HG03342 (cell line): ENCODE results near the gene GAS2L2.
"Not testable (repeated sequence)": the region's sequence is repeated elsewhere in the genome, so short reads cannot be mapped to it uniquely, and the experiment has no call there.

Source experiments
- ATAC-seq: cut with Tn5 transposase; IDR thresholded peaks from one replicate; pipeline ENCODE4 v1.9.1; 2021; ENCODE audit warnings: mild to moderate bottlenecking, moderate library complexity; ENCODE audit not compliant: unreplicated experiment

The GAS2L2 gene

GRCh38 chr17:35773679-35774425 is 20.8 kb upstream of the GAS2L2 start:
- ATAC-seq: no peak

- ATAC-seq: no peak
Observed at GRCh38 chr17:35773129-35773528, 20.1 kb upstream of the GAS2L2 start.

GRCh38 chr17:35769895-35770486 is 17.0 kb upstream of the GAS2L2 start:
- no peak for ATAC-seq

GRCh38 chr17:35768797-35769196 is 15.8 kb upstream of the GAS2L2 start:
- ATAC-seq: no peak

DNA sequence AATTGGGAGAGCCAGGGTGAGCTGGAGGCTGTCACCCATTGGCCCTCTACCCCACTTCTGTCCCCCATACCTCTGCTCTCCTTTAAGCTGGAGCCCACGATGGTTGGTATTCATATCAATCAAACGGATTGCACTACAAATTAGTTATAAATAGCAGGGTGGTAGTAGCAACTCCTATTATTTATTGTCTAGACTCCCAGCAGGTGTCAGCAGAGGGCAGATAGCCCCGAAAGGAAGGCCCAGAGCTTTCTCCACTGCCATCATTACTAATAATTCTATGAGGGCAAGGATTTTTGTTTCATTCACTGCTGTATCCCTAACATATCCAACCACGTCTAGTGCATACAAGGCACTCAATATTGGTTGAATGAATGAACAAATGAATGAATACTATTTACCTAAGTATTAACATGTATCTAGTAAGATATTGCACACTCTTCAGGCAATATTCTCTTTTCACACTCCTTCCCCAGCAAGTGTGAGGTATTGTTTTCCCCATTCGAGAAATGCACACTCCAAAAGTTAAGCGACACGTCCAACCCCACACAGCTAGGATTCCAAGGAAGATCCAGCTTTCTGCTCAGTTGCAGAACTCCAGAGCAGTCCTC is 14.0 kb upstream of the GAS2L2 start:
- no peak for ATAC-seq

DNA sequence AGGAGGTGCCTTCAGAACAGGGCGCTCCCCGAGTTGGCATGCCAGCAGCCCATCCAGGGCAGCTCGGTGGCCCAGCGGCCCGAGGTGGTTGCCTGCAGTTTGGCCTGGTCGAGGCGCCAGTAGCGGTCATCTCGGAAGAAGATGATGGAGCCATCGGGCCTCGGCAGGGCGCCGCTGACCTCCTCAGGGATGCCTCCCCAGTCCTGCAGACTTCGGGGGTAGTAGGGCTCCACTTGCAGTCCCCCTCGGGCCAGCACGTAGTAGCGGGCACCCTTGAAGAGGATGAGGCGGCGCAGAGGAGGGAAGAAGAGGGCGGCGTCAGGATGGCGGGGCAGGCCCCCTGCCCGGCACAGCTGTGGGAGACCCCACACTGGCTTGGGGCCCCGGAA is 13.4 kb upstream of the GAS2L2 start:
- ATAC-seq: no peak

DNA sequence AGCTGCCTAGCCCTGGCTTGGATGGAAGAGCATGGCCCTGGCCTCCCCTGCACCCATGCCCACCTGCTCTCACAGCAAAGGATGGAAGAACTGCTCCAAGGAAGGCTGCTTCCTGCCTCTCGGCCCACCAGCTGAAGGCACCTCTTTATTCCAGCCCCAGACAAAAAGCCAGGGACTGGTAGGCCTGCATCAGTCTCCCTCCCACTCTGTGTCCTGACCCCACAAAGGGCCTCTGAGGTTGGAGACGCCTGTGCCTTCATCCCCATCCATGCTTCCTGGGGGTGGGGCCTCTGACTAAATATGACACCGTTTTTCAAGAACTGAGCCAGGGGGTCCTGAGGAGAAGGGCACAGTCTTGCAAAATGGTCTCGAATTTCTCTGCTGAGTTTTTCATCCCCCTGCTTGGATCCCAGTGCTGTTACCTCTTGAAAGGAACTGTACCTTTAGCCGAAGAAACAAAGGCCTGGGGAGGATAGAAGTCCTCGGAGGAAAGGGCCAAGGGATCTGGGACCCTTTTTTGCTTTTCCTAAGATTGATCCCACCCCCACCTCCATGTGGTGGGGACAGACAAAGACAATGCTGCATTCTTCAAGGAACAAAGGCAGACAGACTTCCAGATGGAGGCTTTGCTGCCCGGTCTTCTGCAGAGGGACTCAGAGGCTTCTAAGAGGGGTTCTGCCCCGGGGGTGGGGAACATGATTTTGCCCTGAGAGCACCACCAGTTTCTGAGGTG is 12.9 kb upstream of the GAS2L2 start:
- ATAC-seq: no peak

- ATAC-seq: no peak
Observed at GRCh38 chr17:35765086-35765710, 12.2 kb upstream of the GAS2L2 start.

DNA sequence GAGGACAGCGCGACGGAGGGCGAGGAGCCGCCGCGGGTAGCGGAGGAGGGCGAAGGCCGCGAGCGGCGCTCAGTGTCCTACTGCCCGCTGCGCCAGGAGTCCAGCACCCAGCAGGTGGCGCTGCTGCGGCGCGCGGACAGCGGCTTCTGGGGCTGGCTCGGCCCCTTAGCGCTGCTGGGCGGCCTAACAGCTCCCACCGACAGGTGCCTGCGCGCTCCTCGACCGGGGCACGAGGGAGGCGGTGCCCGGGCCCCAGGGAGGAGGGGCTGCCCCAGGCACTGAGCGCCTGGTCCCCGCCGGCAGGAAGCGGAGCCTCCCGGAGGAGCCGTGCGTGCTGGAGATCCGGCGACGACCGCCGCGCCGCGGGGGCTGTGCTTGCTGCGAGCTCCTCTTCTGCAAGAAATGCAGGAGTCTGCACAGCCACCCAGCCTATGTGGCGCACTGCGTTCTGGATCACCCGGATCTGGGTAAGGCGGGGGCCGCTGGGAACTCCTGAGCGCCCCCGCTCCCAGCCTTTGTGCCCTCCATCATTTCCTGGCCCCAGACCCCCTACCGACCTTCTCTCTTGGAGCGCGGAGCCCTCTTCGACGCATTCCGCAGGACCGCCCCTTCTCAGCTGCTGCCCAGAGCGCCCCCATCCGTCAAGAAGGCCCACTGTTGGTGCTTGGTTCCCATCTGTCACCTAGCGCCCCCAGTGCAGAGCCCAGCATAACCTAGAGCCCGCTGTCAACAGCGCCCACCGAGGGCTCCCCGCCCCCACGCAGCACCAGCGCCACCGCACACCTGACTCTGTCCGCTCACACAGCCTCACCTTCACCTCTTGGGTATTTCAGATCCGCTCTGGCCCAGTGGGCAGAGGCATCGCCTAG is 11.3 kb upstream of the GAS2L2 start:
- ATAC-seq: peak; percentile 89

DNA sequence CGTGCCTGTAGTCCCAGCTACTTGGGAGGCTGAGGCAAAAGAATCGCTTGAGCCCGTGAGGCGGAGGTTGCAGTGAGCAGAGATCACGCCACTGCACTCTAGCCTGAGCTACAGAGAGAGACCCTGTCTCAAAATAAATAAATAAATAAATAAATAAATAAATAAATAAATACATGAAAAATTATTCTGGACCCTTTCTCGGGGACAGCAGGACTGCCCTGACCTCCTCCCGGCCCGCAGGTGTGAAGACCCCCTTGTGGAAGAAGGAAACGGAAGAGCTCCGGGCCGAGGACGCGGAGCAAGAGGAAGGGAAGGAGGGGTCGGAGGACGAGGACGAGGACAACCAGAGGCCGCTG is 10.7 kb upstream of the GAS2L2 start:
- no peak for ATAC-seq

GRCh38 chr17:35761601-35762000 is 8.6 kb upstream of the GAS2L2 start:
- no peak for ATAC-seq

DNA sequence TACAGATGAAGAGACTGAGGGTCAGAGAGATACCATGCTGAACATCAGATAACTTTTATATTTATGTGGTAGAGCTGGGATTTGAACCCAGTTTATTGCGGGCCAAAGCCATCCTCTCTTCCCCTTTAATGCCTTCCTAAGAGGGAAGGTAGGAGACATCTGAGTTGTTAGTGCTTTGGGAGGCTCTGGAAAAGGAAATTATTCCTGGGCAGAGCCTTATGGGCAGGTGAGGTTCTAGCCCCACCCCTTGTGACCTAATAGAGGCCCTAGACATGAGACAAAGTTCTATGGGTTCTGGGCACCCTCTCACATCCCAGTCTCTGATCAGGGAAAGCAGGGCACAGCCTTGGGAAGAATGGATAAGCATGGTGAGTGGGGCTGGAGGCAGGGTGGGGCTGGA is 7.5 kb upstream of the GAS2L2 start, which contains the start of gene C17orf50:
Gene C17orf50, plus strand, starts transcription at position 301 of the 400 bp plus-strand sequence. Its CDS starts 55 bp downstream, at position 356.
- ATAC-seq: no peak

- ATAC-seq: no peak
Observed at GRCh38 chr17:35757243-35757642, 4.2 kb upstream of the GAS2L2 start.

DNA sequence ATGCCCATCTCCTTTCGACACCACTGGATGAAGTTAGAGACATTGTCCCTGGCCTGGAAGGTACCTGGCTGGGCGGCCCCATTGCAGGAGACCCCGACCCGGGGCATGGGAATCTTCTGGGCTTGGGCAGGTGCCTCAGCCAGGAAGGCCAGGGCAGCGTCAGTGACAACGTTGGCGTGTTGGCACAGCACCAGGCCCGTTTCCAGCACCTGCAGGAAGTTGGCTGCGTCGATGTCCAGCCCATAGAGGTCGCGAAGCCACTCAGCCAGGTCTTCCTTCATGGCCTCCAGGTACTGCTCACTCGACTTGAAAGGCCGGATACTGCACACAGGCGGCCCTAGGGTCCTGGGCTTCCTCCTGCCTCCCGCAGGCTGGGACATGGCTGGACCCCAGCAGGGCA is 568 bp downstream of the GAS2L2 start:
- no peak for ATAC-seq

GRCh38 chr17:35751541-35751940 is 1.5 kb downstream of the GAS2L2 start:
- ATAC-seq: not testable (repeated sequence)

DNA sequence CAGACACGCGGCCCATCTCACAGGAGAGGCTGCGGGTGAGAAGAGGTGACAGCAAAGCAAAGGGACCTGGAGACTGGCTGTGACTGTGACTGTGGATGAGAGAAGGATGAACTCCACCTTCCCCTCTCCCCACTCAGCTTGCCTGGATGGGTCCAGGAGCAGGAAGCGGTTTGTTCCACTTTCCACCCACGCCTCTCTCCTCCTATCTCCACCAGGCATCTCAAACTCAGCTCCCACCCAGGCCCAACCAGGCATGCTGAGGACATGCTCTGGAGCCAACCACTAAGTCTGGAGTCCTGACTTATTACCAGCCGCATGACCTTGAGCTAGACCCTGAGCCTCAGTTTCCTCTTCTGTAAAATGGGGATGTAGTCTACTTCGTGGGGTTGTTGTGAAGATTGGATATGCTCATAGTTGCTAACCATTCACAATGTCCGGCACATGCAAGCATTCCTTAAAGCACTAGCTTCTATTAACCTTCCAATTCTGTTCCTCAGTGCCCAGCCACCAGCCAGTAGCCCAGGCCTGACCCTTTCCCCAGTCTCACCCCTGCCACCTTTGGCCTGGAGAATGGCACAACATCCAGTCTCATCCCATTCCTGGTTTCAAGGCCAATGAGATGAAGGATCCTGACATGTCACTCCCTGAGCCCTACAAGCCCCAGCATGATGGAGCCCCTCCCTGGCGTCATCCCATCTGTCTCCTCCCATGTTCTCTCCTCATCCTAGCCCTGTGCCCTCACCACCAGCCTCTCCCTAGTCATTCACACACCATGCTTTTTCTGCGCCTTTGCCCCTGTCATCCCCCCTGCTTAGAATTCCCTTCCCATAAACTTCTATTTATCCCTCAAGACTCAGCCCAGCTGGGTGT is 2.3 kb downstream of the GAS2L2 start:
- ATAC-seq: no peak

DNA sequence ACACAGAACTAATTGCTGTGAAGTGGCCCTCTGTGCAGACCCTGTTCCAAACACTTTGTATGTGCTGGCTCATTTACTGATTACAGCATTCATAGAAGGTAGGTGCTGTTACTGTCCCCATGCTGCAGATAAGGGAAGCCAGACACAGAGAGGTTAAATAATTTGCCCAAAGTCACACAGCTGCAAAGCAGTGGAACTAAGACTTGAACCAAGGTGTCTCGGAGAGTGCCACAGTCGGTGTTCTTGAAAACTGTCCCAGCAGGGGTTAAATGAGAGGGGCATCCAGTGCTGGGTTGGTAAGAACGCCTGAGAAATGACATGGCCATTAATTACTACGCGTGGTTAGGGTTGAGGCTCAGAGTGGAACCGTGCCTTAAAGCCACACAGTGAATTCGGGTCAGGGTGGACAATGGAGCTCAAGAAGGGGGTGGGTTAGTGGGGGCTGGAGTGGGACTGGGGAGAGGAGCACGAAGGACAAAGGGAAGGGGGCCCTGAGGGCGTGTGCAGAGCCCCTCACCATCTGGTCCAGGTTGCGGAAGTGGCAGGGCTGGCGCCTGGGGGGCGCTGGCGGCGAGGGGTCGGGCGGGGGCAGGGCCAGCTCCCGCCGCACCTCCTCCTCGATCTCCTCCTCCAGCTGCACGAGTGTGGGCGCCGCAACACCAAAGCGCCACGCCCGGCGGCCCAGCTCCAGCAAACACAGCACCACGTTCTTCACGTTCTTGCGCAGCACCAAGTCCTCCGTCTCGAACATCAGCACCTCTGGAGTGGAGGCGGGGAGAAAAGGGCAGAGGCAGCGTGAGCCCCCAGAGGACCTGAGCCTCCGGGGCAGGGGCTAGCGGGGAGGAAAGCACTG is 3.3 kb downstream of the GAS2L2 start:
- ATAC-seq: no peak

- no peak for ATAC-seq
Observed at GRCh38 chr17:35748979-35749378, 4.1 kb downstream of the GAS2L2 start.
